Activated T-cell treated with anti-CD3 and anti-CD28 coated beads for 1 hour (primary cell): Measurements from ENCODE around the gene GATA3.
A peak's percentile ranks its signal among the peaks of the same experiment; 100 is the strongest.

Experiments used
- DNase-seq: peaks from one replicate; pipeline ENCODE4 v3.0.0-alpha.2; 2020; ENCODE audit warnings: low read depth

The GATA3 gene

DNA sequence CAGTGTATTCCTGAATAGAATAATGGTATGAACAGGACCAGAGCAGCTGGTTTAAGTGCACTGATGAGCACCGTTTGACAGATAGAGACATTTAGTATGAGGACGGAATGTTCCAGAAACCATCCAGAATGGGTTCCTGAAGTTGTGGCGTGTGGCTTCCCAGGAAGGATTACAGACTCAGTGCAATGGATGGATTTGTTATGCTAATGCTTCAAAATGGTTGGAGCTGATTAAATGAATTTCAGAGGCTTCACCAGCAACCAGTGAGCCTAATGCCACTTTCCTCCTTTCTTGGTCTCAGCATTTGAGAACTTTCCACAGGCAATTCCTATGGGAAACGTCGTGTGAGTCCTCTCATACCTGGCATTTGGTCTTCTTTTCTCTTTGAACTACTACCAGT is 9.9 kb downstream of the GATA3 start:
- DNase-seq = no peak

GRCh38 chr10:8065651-8066050 is 11.2 kb downstream of the GATA3 start:
- DNase-seq = no peak

DNA sequence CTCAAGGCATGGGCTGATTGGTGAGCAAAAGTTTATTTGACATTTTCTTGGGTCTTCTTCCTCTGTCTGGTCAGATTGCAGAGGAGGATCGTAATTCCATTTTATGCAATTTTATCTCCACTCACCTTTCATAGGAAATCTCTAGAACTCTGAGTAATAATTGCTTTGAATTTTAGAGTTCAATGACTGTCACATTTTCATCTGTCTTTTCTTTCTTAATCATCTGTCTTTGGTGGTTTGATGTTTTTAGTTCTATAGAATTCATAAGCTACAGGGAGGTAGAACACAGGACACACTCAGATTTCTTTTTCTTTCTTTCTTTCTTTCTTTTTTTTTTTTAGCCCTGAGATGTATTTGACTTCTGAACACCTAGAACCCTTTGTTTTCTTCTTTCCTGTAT is 11.6 kb downstream of the GATA3 start:
- no peak for DNase-seq

DNA sequence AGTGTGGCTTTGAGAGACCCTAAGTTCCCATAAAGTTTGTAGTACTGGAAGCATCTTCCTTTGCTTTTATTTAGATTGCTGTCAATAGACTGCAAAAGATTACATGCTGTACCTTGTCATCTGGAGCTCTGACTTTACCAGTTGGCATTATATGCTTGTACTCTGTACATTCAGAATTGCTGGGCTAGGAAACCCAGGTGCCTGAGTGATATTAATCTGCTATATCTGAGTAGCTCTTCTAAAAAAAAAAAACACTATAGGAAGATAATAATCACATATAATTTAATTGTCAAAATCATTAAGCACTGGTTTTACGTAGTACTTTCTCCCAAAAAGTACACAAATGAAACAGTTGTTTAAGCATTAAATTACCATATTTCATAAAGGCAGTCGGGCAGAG is 12.3 kb downstream of the GATA3 start:
- no peak for DNase-seq

GRCh38 chr10:8069108-8069507 is 14.6 kb downstream of the GATA3 start:
- DNase-seq = no peak

GRCh38 chr10:8069627-8070026 is 15.1 kb downstream of the GATA3 start:
- no peak for DNase-seq

DNA sequence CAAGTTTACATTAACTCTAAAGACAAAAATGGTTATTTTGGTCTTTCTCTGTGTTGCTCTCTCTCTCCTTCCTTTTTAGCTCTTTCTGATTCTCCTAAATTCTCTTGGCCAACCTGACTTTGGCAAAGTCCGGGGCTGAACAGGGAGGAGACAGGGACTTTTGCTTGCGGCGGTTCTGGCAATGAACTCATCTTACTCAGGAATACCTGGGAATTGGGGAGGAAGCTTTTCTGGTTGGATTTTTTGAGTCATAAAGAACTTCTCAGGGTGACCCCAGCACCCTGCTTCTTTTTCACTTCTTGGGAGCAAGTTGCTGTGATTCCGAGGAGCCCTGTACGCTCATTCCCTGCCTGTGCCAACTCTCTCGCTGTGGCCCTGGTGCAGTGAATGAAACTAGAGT is 16.0 kb downstream of the GATA3 start:
- DNase-seq = no peak

DNA sequence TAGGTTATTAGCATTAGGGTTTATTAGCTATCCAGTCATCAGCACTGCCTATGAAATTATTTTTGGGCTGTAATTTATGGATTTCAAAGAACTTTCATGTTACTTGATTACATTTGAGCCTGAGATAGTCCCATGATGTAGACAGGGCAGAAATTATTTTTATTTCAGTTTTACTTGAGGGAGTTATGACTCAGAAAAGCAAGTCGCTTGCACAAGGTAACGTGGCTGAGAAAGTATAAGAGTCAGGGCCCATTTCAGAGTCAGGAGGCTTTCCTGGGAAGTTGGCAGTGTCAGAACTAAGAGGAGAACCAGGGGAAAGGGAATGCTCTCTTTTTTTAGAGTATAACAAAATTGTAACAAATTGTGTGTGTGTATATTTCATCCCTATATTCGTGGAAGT is 16.5 kb downstream of the GATA3 start:
- no peak for DNase-seq

GRCh38 chr10:8071666-8072065 is 17.2 kb downstream of the GATA3 start:
- no peak for DNase-seq

- no peak for DNase-seq
These were observed 17.7 kb downstream of the GATA3 start for GRCh38 chr10:8072211-8072610.

DNA sequence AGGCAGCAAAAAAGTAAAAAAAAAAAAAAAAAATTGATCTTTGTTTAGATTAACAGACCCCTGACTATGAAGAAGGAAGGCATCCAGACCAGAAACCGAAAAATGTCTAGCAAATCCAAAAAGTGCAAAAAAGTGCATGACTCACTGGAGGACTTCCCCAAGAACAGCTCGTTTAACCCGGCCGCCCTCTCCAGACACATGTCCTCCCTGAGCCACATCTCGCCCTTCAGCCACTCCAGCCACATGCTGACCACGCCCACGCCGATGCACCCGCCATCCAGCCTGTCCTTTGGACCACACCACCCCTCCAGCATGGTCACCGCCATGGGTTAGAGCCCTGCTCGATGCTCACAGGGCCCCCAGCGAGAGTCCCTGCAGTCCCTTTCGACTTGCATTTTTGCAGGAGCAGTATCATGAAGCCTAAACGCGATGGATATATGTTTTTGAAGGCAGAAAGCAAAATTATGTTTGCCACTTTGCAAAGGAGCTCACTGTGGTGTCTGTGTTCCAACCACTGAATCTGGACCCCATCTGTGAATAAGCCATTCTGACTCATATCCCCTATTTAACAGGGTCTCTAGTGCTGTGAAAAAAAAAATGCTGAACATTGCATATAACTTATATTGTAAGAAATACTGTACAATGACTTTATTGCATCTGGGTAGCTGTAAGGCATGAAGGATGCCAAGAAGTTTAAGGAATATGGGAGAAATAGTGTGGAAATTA is 19.4 kb downstream of the GATA3 start:
- DNase-seq = no peak

DNA sequence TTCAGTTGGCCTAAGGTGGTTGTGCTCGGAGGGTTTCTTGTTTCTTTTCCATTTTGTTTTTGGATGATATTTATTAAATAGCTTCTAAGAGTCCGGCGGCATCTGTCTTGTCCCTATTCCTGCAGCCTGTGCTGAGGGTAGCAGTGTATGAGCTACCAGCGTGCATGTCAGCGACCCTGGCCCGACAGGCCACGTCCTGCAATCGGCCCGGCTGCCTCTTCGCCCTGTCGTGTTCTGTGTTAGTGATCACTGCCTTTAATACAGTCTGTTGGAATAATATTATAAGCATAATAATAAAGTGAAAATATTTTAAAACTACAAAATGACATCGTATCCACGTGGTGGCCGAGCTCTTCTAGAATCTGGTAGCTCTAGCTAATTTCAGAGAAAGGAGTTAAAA is 20.4 kb downstream of the GATA3 start:
- DNase-seq = no peak

- no peak for DNase-seq
These were observed 21.1 kb downstream of the GATA3 start for GRCh38 chr10:8075282-8076260.

DNA sequence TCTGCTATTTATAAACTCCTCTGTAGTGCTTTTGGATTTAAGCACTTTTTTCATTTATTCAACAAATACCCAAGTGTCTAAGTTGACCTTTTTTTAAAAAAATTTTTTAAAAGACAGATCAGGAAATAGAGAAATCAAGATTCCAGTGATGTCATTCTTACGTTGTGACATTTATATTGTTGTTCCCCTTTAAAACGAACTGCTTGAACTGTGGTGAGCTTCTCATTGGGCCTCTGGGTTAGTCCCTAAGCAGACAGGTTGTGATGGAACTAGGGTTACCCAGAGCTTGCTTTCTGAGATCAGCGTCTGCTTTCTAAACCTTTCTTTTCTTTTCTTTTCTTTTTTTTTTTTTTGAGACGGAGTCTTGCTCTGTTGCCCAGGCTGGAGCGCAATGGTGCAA is 22.4 kb downstream of the GATA3 start:
- DNase-seq = no peak

DNA sequence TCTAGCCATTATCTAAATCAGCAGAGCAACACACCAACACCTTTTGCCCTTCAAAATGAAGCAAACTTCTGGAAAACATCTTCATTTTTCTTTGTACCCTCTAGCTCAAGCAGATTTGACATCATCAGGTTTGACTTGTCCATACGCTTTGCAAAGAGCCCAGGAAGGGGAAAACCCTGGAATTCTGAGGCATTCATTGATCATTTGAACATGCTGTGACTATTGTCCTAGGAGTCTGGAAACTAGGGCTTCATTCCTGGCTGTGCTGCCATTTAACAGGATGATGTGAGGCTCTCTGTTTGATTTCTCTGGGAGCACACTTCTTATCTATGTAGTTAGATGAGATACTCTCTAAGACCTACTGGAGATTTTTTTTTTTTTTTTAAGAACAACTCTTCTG is 23.5 kb downstream of the GATA3 start:
- no peak for DNase-seq

GRCh38 chr10:8079126-8079525 is 24.6 kb downstream of the GATA3 start:
- no peak for DNase-seq

DNA sequence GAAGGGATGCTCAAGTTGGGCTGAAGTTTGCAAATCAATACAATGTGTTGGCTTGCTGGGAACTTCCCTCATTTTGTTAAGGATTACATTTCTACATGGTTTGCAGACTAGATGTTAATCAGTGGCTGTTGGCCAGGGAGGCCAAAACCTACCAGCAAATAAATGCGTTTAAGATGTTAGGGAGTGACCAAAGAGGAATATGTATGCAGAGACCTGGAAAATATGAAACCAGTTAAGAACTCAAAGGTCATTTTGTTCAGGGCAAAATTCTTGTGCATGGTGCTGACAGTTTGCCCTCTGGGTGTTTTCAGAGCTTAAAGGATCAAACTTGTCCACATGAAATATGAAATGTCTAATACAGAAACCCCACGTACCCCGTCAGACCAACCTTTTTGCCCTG is 30.3 kb downstream of the GATA3 start:
- DNase-seq = no peak

DNA sequence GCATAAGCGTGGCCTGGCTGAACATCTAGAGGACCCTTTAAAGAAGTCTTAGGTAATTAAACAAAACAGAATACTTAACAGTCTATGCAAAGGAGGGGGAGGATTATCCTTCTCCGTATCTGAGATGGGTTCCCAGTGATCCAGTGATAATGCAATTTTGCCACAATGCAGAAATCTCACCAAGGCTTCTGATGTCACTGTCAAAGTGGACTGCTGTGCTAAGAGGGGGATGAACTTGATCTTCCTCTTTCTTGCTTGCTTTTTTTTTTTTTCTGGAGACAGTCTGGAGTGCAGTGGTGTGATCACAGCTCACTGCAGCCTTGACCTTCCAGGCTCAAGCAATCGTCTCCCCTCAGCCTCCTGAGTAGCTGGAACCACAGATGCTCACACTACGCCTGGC is 30.8 kb downstream of the GATA3 start:
- no peak for DNase-seq

DNA sequence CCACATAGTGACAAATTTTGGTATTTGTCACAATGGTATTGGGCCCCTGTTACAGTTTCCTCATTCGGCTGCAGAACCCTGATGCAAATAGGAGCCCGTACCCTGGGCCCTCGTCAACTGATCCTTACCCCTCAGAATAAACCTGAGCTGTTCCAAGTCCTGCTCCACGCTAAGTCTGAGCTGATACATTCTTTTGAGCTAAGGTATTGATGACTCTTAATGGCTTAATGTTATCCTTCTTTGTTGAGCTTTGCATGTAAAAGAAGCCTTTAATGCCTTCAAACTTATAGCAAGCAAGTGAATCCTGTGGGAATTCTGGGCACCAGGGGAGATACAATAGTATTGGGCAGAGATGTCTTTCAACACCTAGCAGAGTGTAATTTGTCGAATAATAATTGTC is 31.8 kb downstream of the GATA3 start:
- DNase-seq = no peak

- peak; percentile 11 for DNase-seq
These were observed 34.0 kb downstream of the GATA3 start for GRCh38 chr10:8088504-8088903.

GRCh38 chr10:8092428-8092827 is 37.9 kb downstream of the GATA3 start:
- DNase-seq = no peak

DNA sequence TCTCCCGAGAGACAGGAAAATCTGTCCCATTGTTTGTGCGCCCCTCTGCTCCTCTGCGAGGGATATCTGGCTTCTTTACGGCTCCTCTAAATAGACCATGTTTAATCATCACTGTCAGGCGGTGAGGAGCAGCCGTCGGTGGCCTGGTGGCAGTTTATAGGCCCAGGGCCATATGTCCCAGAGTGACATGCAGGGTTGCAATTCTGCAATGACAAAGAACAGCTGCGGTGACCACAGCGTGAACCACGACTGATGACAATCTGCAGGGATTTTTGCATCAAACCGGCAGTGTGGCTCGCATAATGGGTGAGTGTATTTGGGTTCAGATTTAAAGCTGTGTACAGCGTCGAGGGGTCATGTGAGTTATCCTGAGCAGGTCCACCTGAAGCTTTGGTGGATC is 41.5 kb downstream of the GATA3 start:
- DNase-seq = no peak

DNA sequence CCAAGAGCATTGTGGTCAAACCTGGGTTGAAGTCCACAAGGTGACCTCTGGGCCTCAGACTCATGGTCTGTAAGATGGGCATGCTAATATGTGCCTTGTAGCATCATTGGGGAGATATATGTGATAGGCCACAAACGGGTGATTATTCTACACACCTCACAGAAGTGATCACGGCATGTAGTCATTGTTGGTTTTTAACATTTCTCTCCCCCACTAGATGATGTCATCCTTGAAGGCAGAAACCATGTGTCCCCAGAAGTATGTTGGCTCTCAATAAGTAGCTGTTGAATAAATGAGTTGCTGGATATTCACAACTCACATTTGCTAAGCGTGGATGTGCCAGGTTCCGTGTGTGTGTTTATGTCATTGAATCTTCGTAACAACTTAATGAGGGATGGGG is 42.4 kb downstream of the GATA3 start:
- DNase-seq = no peak
